HG03354 (cell line): ENCODE data around the gene MAPT.

Source experiments
- ATAC-seq: cut with Tn5 transposase; IDR thresholded peaks from one replicate; pipeline ENCODE4 v1.9.1; 2021; ENCODE audit warnings: mild to moderate bottlenecking; ENCODE audit not compliant: unreplicated experiment, poor library complexity, severe bottlenecking

MAPT gene

DNA sequence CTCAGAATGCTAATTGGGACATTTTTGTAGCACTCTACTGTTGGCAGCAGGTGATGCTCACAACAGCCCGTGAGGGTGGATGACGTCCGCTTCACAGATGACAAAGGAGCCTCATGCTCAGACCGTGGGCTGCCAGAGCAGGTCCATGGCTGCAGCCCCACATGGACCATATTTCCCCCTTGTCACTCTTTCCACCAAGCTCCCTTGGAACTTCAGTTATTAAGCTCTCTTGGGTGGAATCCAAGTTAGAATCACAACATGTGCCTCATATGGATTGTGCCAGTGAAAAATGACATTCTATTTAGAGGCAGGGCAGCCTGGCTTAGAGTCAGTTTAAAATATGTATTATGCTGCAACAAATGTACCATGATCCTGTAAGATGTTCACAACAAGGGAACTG lies 71.5 kb downstream of the MAPT start:
- no peak for ATAC-seq

GRCh38 chr17:45966606-45967280 lies 72.4 kb downstream of the MAPT start:
- no peak for ATAC-seq

DNA sequence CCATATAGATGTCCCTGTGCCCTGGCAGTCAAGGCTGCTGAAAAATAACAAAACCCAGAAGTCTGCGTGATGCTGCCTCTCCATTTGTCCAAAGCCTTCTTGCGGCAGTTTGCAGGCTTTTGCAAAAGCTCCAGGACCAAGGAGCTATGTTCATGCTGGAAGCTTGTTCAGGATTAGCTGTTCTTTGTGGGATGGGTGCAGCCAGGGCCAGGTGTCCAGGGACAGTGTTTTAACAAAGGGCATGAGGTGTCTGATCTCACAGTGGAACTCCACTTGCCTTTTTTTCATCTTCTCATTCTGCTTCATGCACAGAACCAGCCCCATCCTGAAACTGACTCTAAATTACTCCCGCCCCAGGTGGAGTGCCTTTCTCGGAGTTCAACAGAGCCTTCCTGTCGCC lies 73.0 kb downstream of the MAPT start:
- ATAC-seq: no peak

DNA sequence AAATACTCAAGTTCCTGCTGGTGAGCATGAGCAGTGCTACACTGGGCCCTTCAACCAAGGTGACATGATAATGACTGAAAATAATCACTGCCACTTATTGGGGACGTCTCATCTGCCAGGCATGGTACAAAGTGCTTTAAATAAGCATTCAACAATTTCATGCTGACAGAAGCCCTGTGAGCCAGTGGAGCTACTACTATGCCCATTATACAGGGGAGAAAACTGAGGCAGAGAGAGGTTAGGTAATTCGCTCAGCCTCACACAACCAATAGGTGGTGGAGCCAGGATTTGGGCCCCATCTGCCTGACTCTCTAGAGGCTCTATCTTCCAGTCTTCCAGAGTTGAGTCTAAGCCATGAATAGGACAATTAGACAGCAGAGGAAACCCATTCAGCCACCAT lies 74.4 kb downstream of the MAPT start:
- ATAC-seq: no peak

DNA sequence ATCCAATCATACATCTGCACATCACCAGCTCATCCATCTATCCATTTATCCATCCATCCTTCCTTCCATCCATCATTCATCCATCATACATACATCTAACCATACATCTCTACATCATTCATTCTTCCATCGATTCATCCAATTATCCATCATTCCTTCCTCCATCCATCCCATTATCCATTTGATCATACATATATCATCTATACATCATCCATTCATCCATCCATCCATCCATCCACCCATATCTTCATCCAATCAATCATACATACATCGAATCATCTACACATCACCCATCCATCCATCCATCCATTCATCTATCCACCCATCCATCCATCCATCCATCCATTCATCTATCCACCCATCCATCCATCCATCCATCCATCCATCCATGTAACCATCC lies 75.4 kb downstream of the MAPT start:
- ATAC-seq: no peak

DNA sequence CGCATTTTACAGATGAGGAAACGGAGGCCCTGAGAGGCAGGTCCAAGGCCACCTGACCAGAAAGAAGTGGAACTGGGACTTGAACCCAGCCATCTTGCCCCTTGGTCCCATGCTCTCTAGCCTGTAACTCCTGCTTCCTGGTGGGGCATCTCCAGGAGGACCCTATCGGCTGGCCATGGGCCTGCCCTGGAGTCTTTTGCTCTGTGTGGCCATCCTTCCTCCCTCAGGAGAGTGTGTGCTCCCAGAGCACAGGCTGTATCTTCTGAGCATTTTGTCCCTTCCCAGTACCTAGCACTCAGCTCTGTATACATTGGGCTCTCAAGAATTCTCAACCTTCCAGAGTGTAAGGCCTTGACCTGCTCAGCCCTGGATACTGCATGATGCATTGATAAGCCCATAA lies 76.3 kb downstream of the MAPT start:
- no peak for ATAC-seq

- ATAC-seq: no peak
Measured at GRCh38 chr17:45971698-45972141, 77.4 kb downstream of the MAPT start.

GRCh38 chr17:45972531-45972930 lies 78.2 kb downstream of the MAPT start:
- ATAC-seq: no peak

DNA sequence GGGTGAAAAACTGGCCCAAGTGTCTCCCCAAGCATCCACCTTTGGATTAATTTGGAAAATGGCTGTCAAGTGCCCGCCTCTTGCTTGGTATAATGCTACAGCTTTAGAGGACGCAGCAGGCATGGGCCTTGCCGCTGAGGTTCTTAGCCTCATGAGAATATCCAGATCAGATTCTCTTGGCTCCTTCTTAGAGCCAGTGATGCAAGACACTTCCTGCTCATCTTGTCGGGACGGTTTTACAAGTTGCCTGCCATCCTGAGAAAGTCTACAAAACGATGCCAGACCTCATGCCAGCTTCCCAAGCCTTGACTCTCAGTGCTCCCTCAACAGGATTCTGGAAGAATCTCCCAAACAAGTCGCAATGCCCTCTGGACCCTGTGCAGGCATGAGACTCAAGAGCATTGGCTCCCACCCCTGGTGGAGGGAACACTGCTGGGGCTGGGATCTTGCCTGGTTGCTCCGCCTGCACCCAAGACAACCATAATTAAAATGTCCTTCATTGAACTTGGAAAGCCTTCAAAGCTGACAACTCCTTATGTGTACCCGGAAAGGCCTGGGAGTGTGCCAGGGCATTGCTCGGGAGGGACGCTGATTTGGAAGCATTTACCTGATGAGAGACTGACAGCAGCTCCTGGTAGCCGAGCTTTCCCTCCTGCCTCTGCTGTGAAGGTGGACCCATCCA lies 78.9 kb downstream of the MAPT start:
- no peak for ATAC-seq

GRCh38 chr17:45973946-45974859 lies 79.8 kb downstream of the MAPT start:
- ATAC-seq: no peak

- no peak for ATAC-seq
Measured at GRCh38 chr17:45974916-45975630, 80.7 kb downstream of the MAPT start.

DNA sequence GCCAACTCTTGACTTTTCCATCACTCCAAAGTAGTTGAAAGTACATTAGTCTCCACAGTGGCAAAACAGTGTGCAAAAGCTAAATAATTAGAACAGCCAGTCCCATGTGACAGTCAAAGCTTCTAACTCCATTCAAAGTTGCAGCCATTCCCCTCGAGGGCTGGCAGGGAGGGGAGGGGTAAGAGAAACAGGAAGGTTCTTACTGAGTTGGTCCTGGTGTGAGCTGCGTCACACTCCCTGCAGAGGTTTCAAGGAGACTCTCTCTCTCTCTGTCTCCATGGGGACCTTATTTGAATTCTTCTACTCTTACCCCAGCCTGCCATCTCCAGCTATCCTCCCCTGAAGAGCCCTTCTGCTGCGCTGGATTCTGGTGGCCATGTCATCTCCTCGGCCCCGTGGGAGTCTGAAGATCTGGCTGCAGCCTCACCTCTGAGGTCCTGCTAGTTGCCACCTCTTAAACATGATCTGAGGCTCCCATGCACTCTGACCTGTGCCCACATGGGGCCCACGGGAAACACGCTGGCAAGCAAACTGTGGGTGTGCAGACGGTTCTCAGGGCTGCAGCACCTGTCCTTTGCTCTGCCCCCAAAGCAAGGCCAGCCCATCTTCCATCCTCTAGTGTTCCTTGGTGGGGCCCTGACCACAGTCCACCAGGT lies 81.4 kb downstream of the MAPT start:
- no peak for ATAC-seq

DNA sequence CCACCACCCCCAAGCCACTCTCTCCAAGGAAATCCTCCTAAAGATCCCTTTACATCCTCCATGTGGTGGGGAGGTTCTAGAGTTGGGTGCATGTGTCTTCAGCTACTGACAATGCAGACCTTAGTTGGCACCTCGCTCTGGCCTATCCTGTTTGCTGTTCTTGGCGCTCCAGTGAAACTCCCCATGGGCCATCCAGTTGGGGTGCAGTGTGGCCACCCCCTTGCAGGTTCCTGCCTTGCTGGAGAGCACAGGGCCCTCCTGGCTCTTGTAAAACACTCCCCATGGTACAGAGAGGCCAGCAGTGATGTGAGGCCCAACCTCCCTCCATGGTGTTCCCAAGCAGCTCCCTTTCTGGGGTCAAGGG lies 82.0 kb downstream of the MAPT start:
- ATAC-seq: no peak

DNA sequence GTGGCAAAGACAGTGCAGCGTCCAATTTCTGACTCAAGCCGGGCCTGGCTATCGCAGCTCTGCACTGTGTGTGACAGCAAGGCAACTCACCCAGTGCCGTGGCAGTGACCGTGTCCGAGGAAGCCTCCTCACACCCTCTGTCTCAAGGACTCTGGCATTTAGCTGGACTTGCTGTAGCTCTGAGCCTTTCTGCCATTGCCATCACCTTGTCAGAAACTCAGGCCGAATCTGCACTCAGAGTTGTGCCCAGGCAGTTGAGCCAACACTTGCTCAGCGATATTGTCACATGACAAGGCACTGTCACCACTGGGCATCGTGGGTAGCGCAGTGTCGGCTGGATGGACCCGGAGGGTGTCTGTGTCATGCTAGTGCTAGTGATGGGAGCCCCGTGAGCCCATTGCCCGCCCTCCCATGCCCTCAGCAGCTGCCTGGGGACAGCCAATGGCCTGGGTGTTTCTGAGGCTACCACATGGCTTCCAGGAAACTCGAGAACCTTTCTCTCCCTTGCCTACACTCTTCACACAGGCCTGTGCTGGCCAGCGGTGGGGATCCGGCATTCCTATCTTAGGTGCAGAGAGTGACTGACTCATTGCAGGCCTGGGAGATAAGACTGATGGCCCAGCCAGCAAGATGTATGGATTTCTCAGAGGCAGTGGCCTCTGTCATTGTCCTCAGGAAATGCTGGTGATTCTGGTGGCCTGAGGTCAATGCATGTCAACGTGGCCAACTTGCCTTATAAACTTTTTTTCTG lies 82.6 kb downstream of the MAPT start:
- no peak for ATAC-seq

GRCh38 chr17:45977506-45977824 lies 83.1 kb downstream of the MAPT start:
- no peak for ATAC-seq

- ATAC-seq: no peak
Measured at GRCh38 chr17:45977976-45978626, 83.7 kb downstream of the MAPT start.

GRCh38 chr17:45979137-45979536 lies 84.8 kb downstream of the MAPT start:
- no peak for ATAC-seq

- no peak for ATAC-seq
Measured at GRCh38 chr17:45980855-45981254, 86.5 kb downstream of the MAPT start.

DNA sequence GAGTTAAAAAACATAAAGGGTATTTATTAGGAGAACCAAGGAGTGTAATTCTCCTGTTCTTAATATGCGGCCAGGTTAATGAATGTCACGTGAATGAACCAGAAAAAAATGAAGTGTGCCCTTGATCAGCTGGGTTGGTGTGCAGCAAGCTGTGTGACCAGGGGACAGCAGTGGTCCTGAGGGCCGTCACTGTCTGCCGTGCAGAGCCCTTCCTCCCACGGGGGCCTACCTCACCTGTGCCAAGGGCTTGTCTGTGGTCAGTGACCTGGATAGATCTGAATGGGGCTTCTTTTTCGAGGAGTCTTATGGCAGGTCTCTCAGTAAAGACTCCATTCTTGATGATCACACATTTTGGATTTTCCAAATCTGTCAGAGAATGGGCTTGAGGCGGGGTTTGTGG lies 87.0 kb downstream of the MAPT start:
- no peak for ATAC-seq
